ENCODE results near the gene FBXL16.

FBXL16 gene

GRCh38 chr16:676565-676902 lies 29.1 kb downstream of the FBXL16 start:
- no peaks in the 10 kb centered on the region for H3K27me3 ChIP-seq (ENCODE audit: insufficient read depth, low read length, poor library complexity, severe bottlenecking)
- H3F3A ChIP-seq (ENCODE audit: low read depth) = no peaks in the 10 kb centered on the region
- peaks cover 4% of the 10 kb centered on the region for H3K4me1 ChIP-seq (ENCODE audit: insufficient read depth, low read length, poor library complexity, severe bottlenecking)
- no peaks in the 10 kb centered on the region for H3K9me3 ChIP-seq (ENCODE audit: insufficient read depth, low read depth, low read length)
- TF ChIP-seq EZH2phosphoT487 (IDR thresholded peaks at IDR 0.05; ENCODE audit: borderline replicate concordance) = no peak
- TF ChIP-seq, protein P1, sequence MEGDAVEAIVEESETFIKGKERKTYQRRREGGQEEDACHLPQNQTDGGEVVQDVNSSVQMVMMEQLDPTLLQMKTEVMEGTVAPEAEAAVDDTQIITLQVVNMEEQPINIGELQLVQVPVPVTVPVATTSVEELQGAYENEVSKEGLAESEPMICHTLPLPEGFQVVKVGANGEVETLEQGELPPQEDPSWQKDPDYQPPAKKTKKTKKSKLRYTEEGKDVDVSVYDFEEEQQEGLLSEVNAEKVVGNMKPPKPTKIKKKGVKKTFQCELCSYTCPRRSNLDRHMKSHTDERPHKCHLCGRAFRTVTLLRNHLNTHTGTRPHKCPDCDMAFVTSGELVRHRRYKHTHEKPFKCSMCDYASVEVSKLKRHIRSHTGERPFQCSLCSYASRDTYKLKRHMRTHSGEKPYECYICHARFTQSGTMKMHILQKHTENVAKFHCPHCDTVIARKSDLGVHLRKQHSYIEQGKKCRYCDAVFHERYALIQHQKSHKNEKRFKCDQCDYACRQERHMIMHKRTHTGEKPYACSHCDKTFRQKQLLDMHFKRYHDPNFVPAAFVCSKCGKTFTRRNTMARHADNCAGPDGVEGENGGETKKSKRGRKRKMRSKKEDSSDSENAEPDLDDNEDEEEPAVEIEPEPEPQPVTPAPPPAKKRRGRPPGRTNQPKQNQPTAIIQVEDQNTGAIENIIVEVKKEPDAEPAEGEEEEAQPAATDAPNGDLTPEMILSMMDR (conservative IDR thresholded peaks at IDR 0.05; ENCODE audit: low read length) = no peak
- H3K4me3 ChIP-seq (ENCODE audit: low read length, poor library complexity, severe bottlenecking) = no peak overlapping the region
- H3K79me2 ChIP-seq (ENCODE audit: insufficient read depth, low read length) = peaks cover 9% of the 10 kb centered on the region; the same call in 1 of the 2 replicates
- no peak overlapping the region for H2AFZ ChIP-seq (ENCODE audit: low read length)
- H3K4me2 ChIP-seq (ENCODE audit: low read depth, low read length, poor library complexity, severe bottlenecking) = no peak overlapping the region
- peaks cover 2% of the 10 kb centered on the region for H4K20me1 ChIP-seq (ENCODE audit: insufficient read depth, low read length, poor library complexity, severe bottlenecking)
- H3K9ac ChIP-seq (ENCODE audit: low read depth, low read length, poor library complexity, severe bottlenecking) = no peak overlapping the region
- H3K9me2 ChIP-seq (replicated peaks; ENCODE audit: low read depth, low read length) = no peaks in the 10 kb centered on the region
- no peaks in the 10 kb centered on the region for H3K36me3 ChIP-seq (ENCODE audit: insufficient read depth, low read length)

GRCh38 chr16:675884-676564 lies 29.6 kb downstream of the FBXL16 start:
- H3K9me3 ChIP-seq (ENCODE audit: insufficient read depth, low read depth, low read length) = no peaks in the 10 kb centered on the region
- H3F3A ChIP-seq (ENCODE audit: low read depth) = no peaks in the 10 kb centered on the region
- no peak overlapping the region for H3K4me3 ChIP-seq (ENCODE audit: low read length, poor library complexity, severe bottlenecking)
- no peak overlapping the region for H2AFZ ChIP-seq (ENCODE audit: low read length)
- no peaks in the 10 kb centered on the region for H3K9me2 ChIP-seq (replicated peaks; ENCODE audit: low read depth, low read length)
- TF ChIP-seq, protein P1 (conservative IDR thresholded peaks at IDR 0.05; ENCODE audit: low read length) = no peak
- no peak for TF ChIP-seq EZH2phosphoT487 (IDR thresholded peaks at IDR 0.05; ENCODE audit: borderline replicate concordance)
- H4K20me1 ChIP-seq (ENCODE audit: insufficient read depth, low read length, poor library complexity, severe bottlenecking) = no peaks in the 10 kb centered on the region
- H3K9ac ChIP-seq (ENCODE audit: low read depth, low read length, poor library complexity, severe bottlenecking) = no peak overlapping the region
- H3K36me3 ChIP-seq (ENCODE audit: insufficient read depth, low read length) = no peaks in the 10 kb centered on the region
- no peaks in the 10 kb centered on the region for H3K27me3 ChIP-seq (ENCODE audit: insufficient read depth, low read length, poor library complexity, severe bottlenecking)
- peaks cover 4% of the 10 kb centered on the region for H3K4me1 ChIP-seq (ENCODE audit: insufficient read depth, low read length, poor library complexity, severe bottlenecking)
- no peak overlapping the region for H3K4me2 ChIP-seq (ENCODE audit: low read depth, low read length, poor library complexity, severe bottlenecking)
- H3K79me2 ChIP-seq (ENCODE audit: insufficient read depth, low read length) = peaks cover 4% of the 10 kb centered on the region; the same call in 1 of the 2 replicates

GRCh38 chr16:674968-675883 lies 30.4 kb downstream of the FBXL16 start, which contains the start of gene RHBDL1:
RHBDL1 (plus strand) TSS chr16:675671; CDS start chr16:675791, 120 bp downstream.
- no peak within 1 kb of the TSS for H2AFZ ChIP-seq (ENCODE audit: low read length)
- peaks cover 4% of the 10 kb centered on the region for H3K4me1 ChIP-seq (ENCODE audit: insufficient read depth, low read length, poor library complexity, severe bottlenecking)
- no peak for TF ChIP-seq EZH2phosphoT487 (IDR thresholded peaks at IDR 0.05; ENCODE audit: borderline replicate concordance)
- TF ChIP-seq, protein P1 (conservative IDR thresholded peaks at IDR 0.05; ENCODE audit: low read length) = no peak
- no peaks in the 10 kb centered on the region for H4K20me1 ChIP-seq (ENCODE audit: insufficient read depth, low read length, poor library complexity, severe bottlenecking)
- no peak within 1 kb of the TSS for H3K4me2 ChIP-seq (ENCODE audit: low read depth, low read length, poor library complexity, severe bottlenecking)
- H3K9ac ChIP-seq (ENCODE audit: low read depth, low read length, poor library complexity, severe bottlenecking) = no peak within 1 kb of the TSS
- no peaks in the 10 kb centered on the region for H3K27me3 ChIP-seq (ENCODE audit: insufficient read depth, low read length, poor library complexity, severe bottlenecking)
- no peaks in the 10 kb centered on the region for H3K9me3 ChIP-seq (ENCODE audit: insufficient read depth, low read depth, low read length)
- no peaks in the 10 kb centered on the region for H3K79me2 ChIP-seq (ENCODE audit: insufficient read depth, low read length)
- no peaks in the 10 kb centered on the region for H3K36me3 ChIP-seq (ENCODE audit: insufficient read depth, low read length)
- H3K9me2 ChIP-seq (replicated peaks; ENCODE audit: low read depth, low read length) = no peaks in the 10 kb centered on the region
- H3F3A ChIP-seq (ENCODE audit: low read depth) = no peaks in the 10 kb centered on the region
- no peak within 1 kb of the TSS for H3K4me3 ChIP-seq (ENCODE audit: low read length, poor library complexity, severe bottlenecking)

All from Loucy (cell line).